Skeletal muscle tissue (tissue), 4 donors: ENCODE results near the gene DSP. TPM values are rescaled to one million over a fixed set of nuclear protein-coding genes. Genes with fewer than 3 reads are reported as not detected.

ENCODE experiments used
- H3K27ac ChIP-seq: one replicate; pipeline ENCODE4 v1.7.0; 2013; ENCODE audit warnings: mild to moderate bottlenecking, low read depth, low read length, inconsistent platforms
- H3K27me3 ChIP-seq, 3 donors: one replicate each; pipeline ENCODE4 v1.7.0; 2013; ENCODE audit warnings: low read length in 3 of 3; ENCODE audit not compliant: control insufficient read depth in 3 of 3, insufficient read depth in 3 of 3
- H3K36me3 ChIP-seq, 3 donors: one replicate each; pipeline ENCODE4 v1.7.0; 2013; ENCODE audit warnings: low read length in 3 of 3; ENCODE audit not compliant: control insufficient read depth in 3 of 3, insufficient read depth in 3 of 3
- H3K4me1 ChIP-seq, 3 donors: one replicate each; pipeline ENCODE4 v1.7.0; 2013; ENCODE audit warnings: low read length in 3 of 3, mild to moderate bottlenecking in 3 of 3; ENCODE audit not compliant: control insufficient read depth in 3 of 3, insufficient read depth in 3 of 3
- H3K4me3 ChIP-seq, 3 donors: one replicate each; pipeline ENCODE4 v1.7.0; 2013; ENCODE audit warnings: low read length in 3 of 3
- H3K9ac ChIP-seq, 3 donors: one replicate each; pipeline ENCODE4 v1.7.0; 2013; ENCODE audit warnings: low read length in 3 of 3, mild to moderate bottlenecking in 3 of 3, moderate library complexity in 2 of 3, low read depth in 1 of 3
- H3K9me3 ChIP-seq, 3 donors: one replicate each; pipeline ENCODE4 v1.7.0; 2013; ENCODE audit warnings: low read length in 3 of 3; ENCODE audit not compliant: control insufficient read depth in 3 of 3
- total RNA-seq: library from RNA; depleted of rRNA; stranded (reverse); fragments of >200 nt; gene quantifications from one replicate; pipeline ENCODE4 v1.2.3, GENCODE V29; 2014
- donor health status: Osteomylitis.

DSP gene
- total RNA-seq, 1 donor from 2014 or later, result 3.1 TPM

DNA sequence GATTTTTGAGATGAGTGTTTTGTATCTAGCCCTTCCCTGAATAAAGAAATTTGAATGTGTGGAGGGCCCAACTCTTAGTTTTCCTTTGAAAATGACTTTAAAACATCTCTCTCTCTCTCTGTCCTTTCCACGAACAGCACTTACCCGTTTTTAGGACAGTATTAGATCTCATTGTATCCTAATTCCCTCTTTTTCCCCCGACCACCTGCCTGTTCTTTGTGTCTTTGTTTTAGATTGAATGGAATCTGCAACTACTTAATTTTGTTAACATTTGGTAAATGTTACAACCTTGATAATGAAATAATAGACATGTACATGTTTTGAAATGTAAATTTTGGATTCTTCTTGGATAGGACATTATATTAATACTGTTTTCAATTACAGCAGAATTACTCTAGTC is 3.1 kb downstream of the DSP start:
- Histone ChIP-seq H3K9ac (no peak overlapping the region), H3K36me3 (no peaks in the 10 kb centered on the region), H3K27me3 (peaks cover 35 to 53% (median 37%) of the 10 kb centered on the region in 3 donors), H3K27ac (no peak overlapping the region), H3K4me3 (no peak overlapping the region), H3K4me1 (peaks cover 8 to 14% (median 11%) of the 10 kb centered on the region in 3 donors), H3K9me3 (no peaks in the 10 kb centered on the region)

DNA sequence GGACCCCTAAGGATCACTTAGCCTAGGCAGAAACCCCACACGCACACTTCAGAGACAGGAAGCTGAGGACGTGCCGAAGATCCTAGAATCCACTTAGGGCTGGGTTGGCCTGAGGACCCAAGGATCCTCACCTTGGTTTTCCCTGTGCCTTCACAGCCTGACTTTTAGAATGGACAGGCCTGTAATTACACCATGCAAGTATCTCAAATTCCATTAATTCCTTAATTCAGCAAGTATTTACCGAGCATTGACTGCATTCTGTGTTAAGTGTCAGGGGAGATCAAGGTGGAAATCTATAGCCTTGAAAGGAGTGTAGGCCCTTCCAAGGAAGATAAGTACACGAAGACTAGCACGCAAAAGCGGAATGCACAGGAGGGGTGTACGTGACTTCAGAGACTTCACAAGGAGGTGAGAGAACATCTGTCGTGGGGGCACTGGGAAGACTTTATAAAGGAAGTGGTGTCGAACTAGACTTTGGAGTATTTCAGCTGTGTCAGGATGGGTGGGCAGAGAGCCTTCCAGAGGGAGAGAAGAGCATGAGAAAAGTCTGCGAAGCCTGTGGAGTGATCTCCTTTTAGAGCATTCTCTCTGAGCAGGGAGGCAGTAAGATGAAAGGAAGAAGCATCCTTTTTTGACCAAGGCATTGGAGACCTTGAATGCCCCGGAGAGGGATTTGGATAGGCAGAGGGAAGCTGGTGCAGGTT is 4.0 kb downstream of the DSP start:
- peaks cover 29 to 45% (median 30%) of the 10 kb centered on the region in 3 donors for H3K27me3 ChIP-seq
- H3K9ac ChIP-seq, result no peak overlapping the region
- H3K9me3 ChIP-seq, result no peaks in the 10 kb centered on the region
- no peak overlapping the region for H3K4me3 ChIP-seq
- H3K27ac ChIP-seq, result no peak overlapping the region
- H3K4me1 ChIP-seq, result peaks cover 8 to 14% (median 11%) of the 10 kb centered on the region in 3 donors
- no peaks in the 10 kb centered on the region for H3K36me3 ChIP-seq

DNA sequence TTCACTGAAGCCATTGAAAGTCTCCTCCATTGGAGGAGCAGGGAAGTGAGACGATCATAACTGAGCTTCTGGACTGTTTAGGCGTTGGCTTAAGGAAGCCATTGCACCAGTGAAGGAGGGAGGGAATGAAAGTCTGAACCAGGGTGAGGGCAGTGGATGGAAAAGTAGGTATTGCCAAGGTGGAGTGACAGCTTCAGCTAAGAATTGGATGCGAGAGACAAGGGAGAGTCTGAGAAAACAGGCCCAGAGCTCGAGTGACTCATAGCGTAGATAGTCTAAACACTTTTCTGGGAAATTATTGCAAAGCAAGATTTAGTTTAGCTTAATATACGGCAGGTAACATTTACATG is 4.5 kb downstream of the DSP start:
- no peaks in the 10 kb centered on the region for H3K9me3 ChIP-seq

DNA sequence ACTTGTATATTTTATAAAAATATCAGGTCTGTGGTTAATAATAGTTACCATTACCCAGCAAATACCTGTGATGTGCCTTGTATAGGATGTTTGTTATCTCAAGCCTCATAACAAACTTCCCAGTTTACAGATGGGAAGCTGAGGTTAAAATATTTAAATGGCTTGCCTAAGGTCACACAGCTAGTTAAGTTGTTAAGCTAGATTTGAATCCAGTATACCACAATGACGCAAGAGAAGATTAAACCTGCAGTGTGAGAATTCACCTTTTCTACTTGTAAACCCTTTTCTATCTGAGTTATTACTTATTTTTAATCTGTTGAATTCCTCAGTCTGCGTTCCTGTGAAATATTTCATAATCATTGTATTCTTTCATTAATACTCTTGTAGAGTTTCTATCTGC is 4.9 kb downstream of the DSP start:
- Histone ChIP-seq H3K4me3 (no peak overlapping the region), H3K27me3 (peaks cover 23 to 37% (median 24%) of the 10 kb centered on the region in 3 donors), H3K9me3 (no peaks in the 10 kb centered on the region), H3K27ac (no peak overlapping the region), H3K36me3 (no peaks in the 10 kb centered on the region), H3K4me1 (peaks cover 8 to 11% (median 10%) of the 10 kb centered on the region in 3 donors), H3K9ac (no peak overlapping the region)

More for the DNA sequence above, 4.5 kb downstream of the DSP start:
- Histone ChIP-seq H3K27ac (no peak overlapping the region), H3K36me3 (no peaks in the 10 kb centered on the region), H3K9ac (no peak overlapping the region), H3K4me3 (no peak overlapping the region), H3K27me3 (peaks cover 24 to 40% (median 24%) of the 10 kb centered on the region in 3 donors), H3K4me1 (peaks cover 8 to 12% (median 11%) of the 10 kb centered on the region in 3 donors)

DNA sequence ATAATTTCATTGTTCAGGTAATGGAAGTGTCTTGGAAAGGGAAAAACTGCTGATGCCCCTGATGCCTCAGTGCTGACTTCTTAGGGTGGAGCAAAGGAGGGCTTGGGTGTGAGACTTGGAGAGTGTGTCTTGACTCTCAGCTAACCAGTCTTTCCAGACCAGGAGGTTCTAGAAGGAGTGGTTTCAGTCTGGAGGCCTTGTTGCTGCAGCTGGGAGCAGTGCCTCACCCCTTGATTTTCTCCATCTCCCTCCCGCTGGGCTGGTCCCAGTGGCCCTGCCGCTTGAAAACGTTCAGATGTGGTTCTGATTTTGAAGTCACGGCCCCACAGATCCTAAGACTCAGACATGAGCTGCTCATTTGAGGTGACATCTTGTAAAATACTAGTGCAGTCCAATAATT is 5.4 kb downstream of the DSP start:
- Histone ChIP-seq H3K9ac (no peak overlapping the region), H3K36me3 (no peaks in the 10 kb centered on the region), H3K4me1 (peaks cover 4 to 6% (median 5%) of the 10 kb centered on the region in 3 donors), H3K27me3 (peaks cover 22 to 31% (median 23%) of the 10 kb centered on the region in 3 donors), H3K27ac (no peak overlapping the region), H3K9me3 (no peaks in the 10 kb centered on the region), H3K4me3 (no peak overlapping the region)

DNA sequence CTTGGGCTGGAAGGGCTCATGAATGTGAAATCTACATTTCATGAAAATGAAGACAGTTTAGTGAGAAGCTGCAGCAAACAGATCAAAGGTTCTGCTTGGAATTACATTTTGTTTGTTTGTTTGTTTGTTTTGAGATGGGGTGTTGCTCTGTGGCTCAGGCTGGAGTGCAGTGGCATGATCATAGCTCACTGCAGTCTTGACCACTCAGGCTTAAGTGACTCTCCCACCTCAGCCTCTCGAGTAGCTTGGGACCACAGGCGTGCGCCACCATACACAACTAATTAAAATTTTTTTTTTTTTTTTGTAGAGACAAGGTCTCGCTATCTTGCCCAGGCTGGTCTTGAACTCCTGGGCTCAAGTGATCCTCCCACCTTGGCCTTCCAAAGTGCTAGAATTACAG is 5.8 kb downstream of the DSP start:
- H3K27ac ChIP-seq, result no peak overlapping the region
- H3K4me1 ChIP-seq, result peaks cover 0 to 1% (median 1%) of the 10 kb centered on the region in 3 donors
- no peak overlapping the region for H3K9ac ChIP-seq
- H3K27me3 ChIP-seq, result peaks cover 18 to 27% (median 19%) of the 10 kb centered on the region in 3 donors
- H3K9me3 ChIP-seq, result no peaks in the 10 kb centered on the region
- H3K36me3 ChIP-seq, result no peaks in the 10 kb centered on the region
- no peak overlapping the region for H3K4me3 ChIP-seq

DNA sequence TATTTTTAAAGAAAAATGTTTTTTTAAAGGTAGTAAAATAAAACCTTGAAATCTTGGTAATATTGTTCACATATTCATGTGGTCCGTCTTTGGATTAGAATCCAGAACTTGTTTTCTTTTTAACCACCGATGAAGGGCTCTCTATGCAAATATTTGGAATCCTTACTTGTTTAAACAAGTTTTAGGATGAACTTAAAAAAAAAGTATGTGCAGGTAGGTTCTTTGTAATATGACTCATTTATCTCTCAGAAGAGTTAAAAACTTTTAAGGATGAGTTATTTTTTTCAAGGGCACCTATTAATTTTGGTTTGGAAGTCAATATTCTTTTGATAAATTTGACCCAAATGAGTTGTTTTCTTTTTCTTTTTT is 8.9 kb downstream of the DSP start:
- Histone ChIP-seq H3K36me3 (no peaks in the 10 kb centered on the region), H3K9me3 (no peaks in the 10 kb centered on the region), H3K9ac (no peak overlapping the region), H3K27ac (no peak overlapping the region), H3K4me1 (no peaks in the 10 kb centered on the region), H3K27me3 (peaks cover 7 to 23% (median 7%) of the 10 kb centered on the region in 3 donors), H3K4me3 (no peak overlapping the region)

DNA sequence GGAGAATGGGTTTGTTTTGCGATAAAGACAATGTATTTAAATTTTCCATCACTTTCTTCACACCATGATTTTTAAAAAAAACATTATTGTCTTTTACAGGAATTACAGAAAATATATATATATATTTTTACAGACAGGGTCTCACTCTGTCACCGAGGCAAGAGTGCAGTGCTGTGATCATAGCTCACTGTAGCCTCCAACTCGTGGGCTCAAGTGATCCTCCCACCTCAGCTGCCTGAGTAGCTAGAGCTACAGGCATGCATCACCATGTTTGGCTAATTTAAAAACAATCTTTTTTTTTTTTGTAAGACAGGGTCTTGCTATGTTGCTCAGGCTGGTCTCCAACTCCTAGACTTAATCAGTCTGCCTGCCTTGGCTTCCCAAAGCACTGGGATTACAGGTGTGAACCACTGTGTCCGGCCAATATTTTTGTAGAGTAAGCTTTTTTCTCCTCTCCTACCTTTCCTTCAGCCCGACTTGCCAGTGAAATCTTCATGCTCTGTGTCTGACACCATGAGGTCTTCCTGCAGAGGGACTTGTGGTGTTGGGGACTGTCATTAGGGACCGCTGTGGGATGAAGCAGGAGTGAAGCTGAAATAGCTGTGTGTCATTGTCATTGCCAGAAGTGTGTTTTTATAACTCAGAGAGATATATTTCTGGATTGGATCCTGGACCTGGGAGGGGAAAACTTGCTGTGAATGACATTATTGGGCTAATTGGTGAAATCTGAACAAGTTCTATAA is 13.2 kb downstream of the DSP start:
- H3K4me1 ChIP-seq, result no peaks in the 10 kb centered on the region
- no peaks in the 10 kb centered on the region for H3K36me3 ChIP-seq
- H3K9ac ChIP-seq, result no peak overlapping the region
- no peak overlapping the region for H3K27ac ChIP-seq
- H3K9me3 ChIP-seq, result no peaks in the 10 kb centered on the region
- H3K4me3 ChIP-seq, result no peak overlapping the region
- H3K27me3 ChIP-seq, result peaks cover 6 to 13% (median 12%) of the 10 kb centered on the region in 3 donors

DNA sequence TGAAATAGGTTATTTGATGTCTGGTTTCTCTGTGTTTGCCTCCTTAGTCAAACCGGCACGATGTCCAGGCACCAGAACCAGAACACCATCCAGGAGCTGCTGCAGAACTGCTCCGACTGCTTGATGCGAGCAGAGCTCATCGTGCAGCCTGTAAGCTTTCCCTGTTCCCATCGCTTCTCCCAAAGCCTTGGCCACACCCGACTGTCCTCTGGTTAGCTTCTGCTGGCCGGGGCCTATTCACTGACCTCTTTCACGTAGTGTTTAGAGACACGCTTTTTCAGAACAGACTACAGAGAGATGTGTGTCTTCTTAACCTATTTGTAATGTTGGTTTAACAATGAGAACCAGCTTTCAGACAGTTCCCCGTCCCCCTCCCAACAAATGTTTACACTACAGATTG is 14.2 kb downstream of the DSP start:
- H3K4me3 ChIP-seq, result no peak overlapping the region
- no peak overlapping the region for H3K27ac ChIP-seq
- H3K27me3 ChIP-seq, result peaks cover 6 to 16% (median 12%) of the 10 kb centered on the region in 3 donors
- no peaks in the 10 kb centered on the region for H3K9me3 ChIP-seq
- H3K4me1 ChIP-seq, result no peaks in the 10 kb centered on the region
- H3K9ac ChIP-seq, result no peak overlapping the region
- H3K36me3 ChIP-seq, result no peaks in the 10 kb centered on the region

DNA sequence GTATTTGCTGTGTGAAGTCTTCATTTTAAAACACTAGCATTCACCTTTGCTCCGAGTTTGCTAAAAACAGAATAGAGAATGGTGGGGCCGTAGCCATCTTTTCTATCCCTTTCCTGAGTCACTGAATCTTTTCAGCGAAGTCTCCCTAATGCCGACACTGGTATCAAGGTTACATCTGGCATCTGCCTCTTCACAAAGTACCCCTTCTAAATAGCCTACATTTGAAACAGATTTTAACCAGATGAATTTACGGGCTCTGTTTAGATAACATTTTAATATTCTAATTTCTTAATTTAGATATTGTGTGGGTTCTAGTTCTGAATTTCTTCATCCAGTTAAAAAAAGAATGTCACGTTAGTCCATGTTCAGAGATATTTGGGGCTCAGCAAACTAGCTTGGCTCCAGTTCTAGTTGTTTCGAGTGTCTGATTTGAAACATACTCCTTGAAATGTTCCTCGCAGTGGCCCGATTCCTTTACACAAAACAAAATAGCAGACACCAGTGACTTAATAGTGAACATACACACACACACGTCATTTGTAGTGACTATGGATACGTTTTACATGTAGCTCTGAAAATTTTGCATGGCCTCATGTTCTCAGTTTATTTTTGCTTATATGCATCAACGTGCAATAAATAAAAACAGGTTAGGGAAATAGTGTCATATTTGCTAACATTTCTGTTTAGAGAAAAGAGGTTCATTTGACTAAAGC is 15.1 kb downstream of the DSP start:
- H3K27me3 ChIP-seq, result peaks cover 10 to 20% (median 19%) of the 10 kb centered on the region in 3 donors
- H3K9me3 ChIP-seq, result no peaks in the 10 kb centered on the region
- no peak overlapping the region for H3K4me3 ChIP-seq
- no peaks in the 10 kb centered on the region for H3K36me3 ChIP-seq
- H3K27ac ChIP-seq, result no peak overlapping the region
- H3K9ac ChIP-seq, result no peak overlapping the region
- H3K4me1 ChIP-seq, result no peaks in the 10 kb centered on the region
